GM12892 (cell line): ENCODE measurements around the gene PAWR.

Experiments used
- DNase-seq: peaks from one replicate; pipeline ENCODE4 v3.0.0; 2011; ENCODE audit not compliant: insufficient read length
- FAIRE-seq: peaks from 2 replicates; lab custom pipeline; 2011; peaks lifted over from hg19 to GRCh38; lab: Jason Lieb, UNC
- POLR2A ChIP-seq: IDR thresholded peaks from 2 replicates; pipeline ENCODE4 v1.6.1; 2011; ENCODE audit warnings: low read depth, low read length, control low read depth
- POLR2AphosphoS5 ChIP-seq: IDR thresholded peaks from 2 replicates; pipeline ENCODE4 v1.6.1; 2011; ENCODE audit warnings: low read depth, low read length, control low read depth
- TAF1 ChIP-seq: IDR thresholded peaks from 2 replicates; pipeline ENCODE4 v1.6.1; 2011; ENCODE audit warnings: low read depth, mild to moderate bottlenecking, control low read depth, low read length, borderline replicate concordance

PAWR gene

DNA sequence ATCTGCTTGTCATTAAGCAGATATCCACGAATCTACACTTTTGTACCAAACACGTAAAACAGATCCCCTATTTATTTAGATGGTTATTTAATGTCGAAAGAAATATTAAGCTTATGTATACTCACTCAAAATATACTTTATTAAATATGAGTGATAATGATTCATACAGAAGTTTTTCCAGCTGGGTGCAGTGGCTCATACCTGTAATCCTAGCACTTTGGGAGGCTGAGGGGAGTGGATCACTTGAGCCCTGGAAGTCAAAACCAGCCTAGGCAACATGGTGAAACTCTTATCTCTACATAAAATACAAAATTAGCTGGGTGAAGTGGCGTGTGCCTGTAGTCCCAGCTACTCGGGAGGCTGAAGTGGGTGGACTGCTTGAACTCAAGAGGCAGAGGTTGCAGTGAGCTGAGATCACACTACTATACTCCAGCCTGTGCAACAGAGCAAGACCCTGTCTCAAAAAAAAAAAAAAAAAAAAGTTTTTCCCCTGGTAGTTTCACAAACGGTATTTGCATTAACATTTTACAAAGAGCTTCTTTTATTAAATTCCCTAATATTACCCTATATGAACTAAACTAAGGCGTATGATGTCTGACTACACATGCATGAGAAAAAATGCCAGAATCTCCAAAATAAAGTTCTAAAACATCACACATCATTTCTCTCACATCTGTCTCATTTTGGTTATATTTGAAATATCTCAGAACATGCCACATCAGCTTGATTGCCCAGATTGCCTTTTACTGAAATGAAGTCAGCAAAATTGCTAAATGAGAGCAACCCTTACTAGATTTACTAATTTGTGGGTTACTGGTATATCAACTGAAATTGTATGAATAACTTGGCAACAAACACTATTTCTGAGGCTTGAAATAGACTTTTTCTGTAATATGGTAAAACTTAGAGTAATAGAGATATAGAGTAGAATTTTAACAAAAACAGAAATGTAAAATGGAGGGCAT, 74.9 kb downstream of the PAWR start:
- FAIRE-seq (peak; percentile 36), DNase-seq (no peak)

DNA sequence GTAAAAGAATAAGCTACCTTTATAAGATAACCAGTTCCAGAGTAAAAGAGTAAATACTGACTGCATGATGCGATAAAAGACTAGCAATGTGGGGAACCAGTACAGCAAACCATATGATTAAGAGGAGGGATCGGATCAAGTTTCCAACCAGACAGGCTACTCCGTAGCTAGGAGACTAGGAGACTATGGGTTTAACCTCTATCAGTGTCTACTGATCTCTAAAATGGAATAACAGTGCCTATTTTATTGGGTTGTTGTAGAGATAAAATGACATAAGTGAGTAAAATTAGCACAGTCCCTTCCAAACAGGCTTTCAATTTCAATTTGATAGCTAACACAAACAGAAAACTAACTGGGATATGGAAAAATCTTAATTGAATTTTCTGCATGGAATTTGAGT, 76.0 kb downstream of the PAWR start:
- peak; percentile 69 for FAIRE-seq
- no peak for TF ChIP-seq POLR2A
- no peak for TF ChIP-seq TAF1
- TF ChIP-seq POLR2AphosphoS5, result no peak
- no peak for DNase-seq

More for the DNA sequence above, 74.9 kb downstream of the PAWR start:
- TF ChIP-seq POLR2A (no peak), TAF1 (no peak), POLR2AphosphoS5 (no peak)

DNA sequence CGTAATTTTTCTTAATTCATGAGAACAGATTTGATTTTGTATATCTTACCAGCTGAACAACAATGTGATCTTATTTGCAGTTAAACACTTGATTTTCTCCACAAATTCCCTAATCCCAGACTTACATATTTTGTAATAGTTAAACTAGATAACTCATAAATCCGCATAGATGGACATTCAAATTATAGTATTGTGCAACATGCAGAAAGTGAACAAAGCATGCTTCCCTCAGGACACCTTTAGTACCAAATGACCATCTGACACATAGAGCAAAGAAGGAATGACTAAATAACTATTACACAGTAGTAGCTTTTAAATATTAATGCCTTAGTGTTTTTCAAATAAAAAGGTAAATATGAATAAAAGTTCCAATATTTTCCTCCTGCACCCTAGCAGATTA, 88.9 kb downstream of the PAWR start:
- DNase-seq (no peak), FAIRE-seq (no peak)
- TF ChIP-seq POLR2AphosphoS5 (no peak), TAF1 (no peak), POLR2A (no peak)

DNA sequence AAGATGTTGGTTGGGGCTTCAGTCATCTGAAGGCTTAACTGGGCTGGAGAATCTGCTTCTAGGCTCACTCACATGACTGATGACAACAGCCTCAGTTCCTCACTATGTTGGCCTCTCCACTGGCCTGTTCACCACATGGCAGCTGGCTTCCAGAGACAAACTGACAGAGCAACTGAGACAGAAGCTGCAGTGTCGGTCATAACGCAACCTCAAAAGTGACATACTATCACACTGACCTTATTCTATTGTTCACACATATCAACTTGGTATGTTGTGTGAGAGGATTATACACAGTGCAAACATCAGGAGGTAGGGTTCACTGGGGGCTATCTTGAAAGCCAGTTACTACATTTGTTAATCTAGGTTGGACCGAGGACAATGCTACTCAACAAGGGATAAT, 92.9 kb downstream of the PAWR start:
- DNase-seq (no peak), FAIRE-seq (no peak)
- TF ChIP-seq POLR2A, result no peak
- TF ChIP-seq POLR2AphosphoS5, result no peak
- TF ChIP-seq TAF1, result no peak

DNA sequence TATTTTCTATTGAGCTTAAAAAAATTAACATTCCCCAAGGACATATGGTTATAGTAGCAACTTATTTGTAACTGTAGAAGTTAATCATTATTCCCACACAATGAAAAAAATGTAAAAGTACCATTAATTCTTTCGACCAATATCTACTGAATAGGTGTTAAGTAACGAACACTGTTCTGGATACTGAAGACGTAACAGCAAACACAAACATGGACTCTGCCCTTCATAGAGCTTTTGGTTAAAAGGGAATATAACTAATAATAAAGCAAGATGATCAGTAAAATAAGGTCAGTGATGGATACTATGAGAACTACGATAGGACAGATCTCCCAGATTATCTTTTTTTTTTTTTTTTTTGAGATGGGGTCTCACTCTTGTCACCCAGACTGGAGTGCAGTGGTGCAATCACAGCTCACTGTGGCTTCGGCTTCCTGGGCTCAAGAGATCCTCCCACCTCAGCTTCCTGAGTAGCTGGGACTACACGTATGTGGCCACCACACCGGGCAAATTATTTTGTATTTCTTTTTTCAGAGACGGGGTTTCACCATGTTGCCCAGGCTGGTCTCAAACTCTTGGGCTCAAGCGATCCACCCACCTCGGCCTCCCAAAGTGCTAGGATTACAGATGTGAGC, 93.9 kb downstream of the PAWR start:
- FAIRE-seq (no peak), DNase-seq (no peak)
- TF ChIP-seq POLR2A (no peak), TAF1 (no peak), POLR2AphosphoS5 (no peak)

DNA sequence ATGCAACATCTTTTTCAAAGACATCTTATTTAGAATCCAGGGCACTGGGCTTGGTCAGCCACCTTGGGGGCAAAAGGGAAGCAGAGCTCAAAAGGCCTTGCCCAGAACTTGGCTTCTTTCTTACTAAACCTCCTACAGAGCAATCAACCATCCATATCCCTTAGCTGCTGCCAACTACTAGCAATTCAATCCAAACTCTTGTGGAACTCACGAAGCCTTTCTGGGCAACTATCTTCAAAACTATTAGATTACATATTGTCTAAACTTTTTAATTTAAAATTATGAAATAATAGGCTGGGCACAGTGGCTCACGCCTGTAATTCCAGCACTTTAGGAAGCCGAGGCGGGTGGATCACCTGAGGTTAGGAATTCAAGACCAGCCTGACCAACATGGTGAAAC, 95.5 kb downstream of the PAWR start:
- TF ChIP-seq POLR2AphosphoS5, result no peak
- TF ChIP-seq POLR2A, result no peak
- no peak for TF ChIP-seq TAF1
- FAIRE-seq, result no peak
- no peak for DNase-seq

DNA sequence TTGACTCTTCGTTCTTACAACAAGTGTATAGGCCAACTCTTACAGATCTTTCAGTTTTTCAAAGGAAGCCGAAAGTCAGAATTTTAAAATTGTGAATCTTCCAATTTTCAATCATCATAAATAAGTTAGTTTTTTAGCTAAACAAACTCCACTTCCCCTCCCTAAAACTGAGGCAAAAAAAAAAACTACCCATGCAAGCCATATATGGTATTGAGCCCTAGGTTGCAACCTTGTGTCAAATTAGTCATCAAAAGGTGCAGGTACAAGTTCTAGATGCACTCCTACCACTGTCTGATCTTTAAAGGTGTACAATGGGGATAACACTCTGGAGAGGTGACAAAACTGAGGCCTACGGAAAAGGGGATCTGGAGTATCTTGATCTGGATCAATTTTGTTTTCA, 97.9 kb downstream of the PAWR start:
- DNase-seq, result no peak
- FAIRE-seq, result no peak
- TF ChIP-seq TAF1 (no peak), POLR2A (no peak), POLR2AphosphoS5 (no peak)

DNA sequence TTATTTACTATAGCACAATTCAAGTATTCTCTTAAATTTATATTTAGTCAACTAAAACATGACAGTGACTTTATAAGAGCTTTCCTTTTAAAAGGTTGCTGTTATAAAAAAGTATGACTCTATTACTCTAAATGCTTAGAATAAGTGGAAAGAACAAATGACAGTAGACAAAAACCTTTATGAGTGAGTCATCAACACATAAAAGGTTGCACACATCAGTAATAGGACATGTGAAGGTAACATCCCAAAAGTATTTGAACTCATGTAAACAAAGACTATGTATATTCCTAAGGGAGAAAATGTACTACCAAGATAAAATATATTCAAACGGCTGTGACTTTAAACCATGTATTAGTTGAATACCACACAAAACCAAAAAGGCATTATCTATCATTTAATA, 98.8 kb downstream of the PAWR start:
- FAIRE-seq, result no peak
- DNase-seq, result no peak
- TF ChIP-seq POLR2AphosphoS5 (no peak), TAF1 (no peak)

DNA sequence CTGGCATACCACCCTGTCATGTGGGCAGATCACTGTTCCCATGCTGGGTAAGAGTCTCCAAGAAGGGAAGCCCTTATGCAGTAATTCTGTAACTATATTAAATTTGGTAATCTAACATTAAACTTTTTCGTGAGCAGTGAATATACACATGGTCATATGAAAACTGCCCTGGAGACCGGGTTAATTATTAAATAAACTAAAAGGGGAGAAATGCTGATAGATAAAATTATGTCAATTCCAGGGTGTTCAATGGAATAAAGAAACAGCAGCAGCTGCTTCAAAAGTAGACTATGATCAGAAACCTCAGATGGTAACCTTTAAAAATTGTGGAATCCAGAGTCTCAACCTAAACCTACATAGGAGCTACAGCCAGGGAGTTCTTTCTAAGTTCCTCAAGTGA, 100.0 kb downstream of the PAWR start:
- DNase-seq (no peak), FAIRE-seq (no peak)
- TF ChIP-seq POLR2AphosphoS5 (no peak), TAF1 (no peak), POLR2A (no peak)

DNA sequence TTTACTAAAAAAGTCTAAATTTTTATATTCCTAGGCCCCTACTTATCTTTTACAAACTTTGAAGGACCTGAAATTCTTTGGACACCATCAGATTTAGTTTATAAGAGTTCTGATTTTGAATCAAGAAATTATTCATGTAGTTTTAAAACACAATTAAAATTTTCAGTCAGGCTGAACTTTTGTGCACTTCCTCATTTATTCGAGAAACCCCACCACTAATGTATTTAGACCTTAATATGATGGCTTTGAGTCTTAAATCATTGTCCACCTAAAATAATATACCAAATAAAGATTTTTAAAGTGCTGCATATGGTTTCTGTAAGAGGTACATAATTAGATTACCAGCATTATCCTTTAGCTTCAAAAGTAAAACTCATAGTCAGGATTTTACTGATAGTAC, 103.4 kb downstream of the PAWR start:
- FAIRE-seq (no peak), DNase-seq (no peak)
- TF ChIP-seq POLR2A, result no peak
- no peak for TF ChIP-seq TAF1
- no peak for TF ChIP-seq POLR2AphosphoS5

DNA sequence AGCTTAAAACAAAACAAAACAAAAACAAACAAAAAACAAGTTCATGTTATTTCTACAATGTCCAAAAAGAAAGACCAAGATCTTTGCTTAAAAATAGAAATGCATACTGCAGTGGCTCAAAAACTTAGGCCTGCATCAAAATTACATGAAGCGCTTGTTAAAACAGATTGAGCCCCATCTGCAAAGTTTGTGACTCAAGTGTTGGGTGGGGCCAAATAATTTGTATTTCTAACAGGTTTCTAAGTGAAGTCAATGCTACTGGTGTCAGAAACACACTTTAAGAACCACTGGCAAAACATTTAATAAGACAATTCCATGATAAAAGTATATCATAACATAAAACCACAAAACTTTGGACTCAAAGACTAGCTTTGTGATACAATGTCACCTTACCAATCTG, 105.6 kb downstream of the PAWR start:
- DNase-seq (no peak), FAIRE-seq (no peak)
- TF ChIP-seq POLR2A (no peak), POLR2AphosphoS5 (no peak), TAF1 (no peak)

DNA sequence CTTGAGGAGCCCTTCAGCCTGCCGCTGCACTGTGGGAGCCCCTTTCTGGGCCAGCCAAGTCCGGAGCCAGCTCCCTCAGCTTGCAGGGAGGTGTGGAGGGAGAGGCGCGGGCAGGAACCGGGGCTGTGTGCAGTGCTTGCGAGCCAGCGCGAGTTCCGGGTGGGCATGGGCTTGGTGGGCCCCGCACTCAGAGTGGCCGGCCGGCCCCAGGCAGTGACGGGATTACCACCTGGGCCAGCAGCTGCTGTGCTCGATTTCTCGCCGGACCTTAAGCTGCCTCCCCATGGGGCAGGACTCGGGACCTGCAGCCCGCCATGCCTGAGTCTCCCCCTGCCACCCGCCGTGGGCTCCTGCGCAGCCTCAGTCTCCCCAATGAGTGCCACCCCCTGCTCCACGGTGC, 116.9 kb downstream of the PAWR start:
- no peak for FAIRE-seq
- no peak for TF ChIP-seq POLR2AphosphoS5
- TF ChIP-seq POLR2A, result no peak
- TF ChIP-seq TAF1, result no peak
- DNase-seq, result no peak
